Fibroblast of gingiva (primary cell): ENCODE data around the gene SIVA1.

Experiments
- DNase-seq: peaks from one replicate; pipeline ENCODE4 v3.0.0-alpha.2; 2011; ENCODE audit warnings: low read depth

The SIVA1 gene

GRCh38 chr14:104751539-104752422, 1.2 kb upstream of the SIVA1 start:
- DNase-seq: no peak

- no peak for DNase-seq
Observed at GRCh38 chr14:104752423-104752734, 568 bp upstream of the SIVA1 start.

GRCh38 chr14:104753528-104754212, 723 bp downstream of the SIVA1 start:
- no peak for DNase-seq

GRCh38 chr14:104754213-104754851, 1.4 kb downstream of the SIVA1 start:
- DNase-seq: no peak

- no peak for DNase-seq
Observed at GRCh38 chr14:104755621-104756020, 2.7 kb downstream of the SIVA1 start.

GRCh38 chr14:104756477-104757237, 3.7 kb downstream of the SIVA1 start:
- DNase-seq: no peak

- no peak for DNase-seq
Observed at GRCh38 chr14:104757238-104757585, 4.3 kb downstream of the SIVA1 start.

- DNase-seq: no peak
Observed at GRCh38 chr14:104757681-104758392, 4.9 kb downstream of the SIVA1 start.

GRCh38 chr14:104758981-104759969, 6.3 kb downstream of the SIVA1 start:
- DNase-seq: no peak

GRCh38 chr14:104765517-104765916, 12.6 kb downstream of the SIVA1 start:
- no peak for DNase-seq

GRCh38 chr14:104766256-104766862, 13.4 kb downstream of the SIVA1 start:
- no peak for DNase-seq

- no peak for DNase-seq
Observed at GRCh38 chr14:104766863-104767633, 14.1 kb downstream of the SIVA1 start.

- no peak for DNase-seq
Observed at GRCh38 chr14:104767634-104767918, 14.6 kb downstream of the SIVA1 start.

- peak; percentile 70 for DNase-seq
Observed at GRCh38 chr14:104768437-104769323, 15.7 kb downstream of the SIVA1 start.

GRCh38 chr14:104769324-104770071, 16.6 kb downstream of the SIVA1 start:
- DNase-seq: no peak

- DNase-seq: no peak
Observed at GRCh38 chr14:104770072-104770579, 17.2 kb downstream of the SIVA1 start.

- peak; percentile 17 for DNase-seq
Observed at GRCh38 chr14:104770851-104771272, 17.9 kb downstream of the SIVA1 start.
